Prostate gland (tissue), 2 donors: ENCODE data around the gene TPSD1.

Source experiments
- POLR2A ChIP-seq: fragments of 450-650 bp; IDR thresholded peaks from one replicate; pipeline ENCODE4 v1.6.1; 2016; ENCODE audit warnings: antibody characterized with exemption, mild to moderate bottlenecking
- TF ChIP-seq, protein P1 (sequence below), 4 experiments: fragments of 200-600 bp in 2 of 4; fragments of 450-650 bp in 2 of 4; sonication (generic) in 2 of 4; IDR thresholded peaks; 1 replicate in 3 of 4; 2 replicates in 1 of 4; pipeline ENCODE4 v1.5.1; 2016 to 2019; ENCODE audit warnings: antibody characterized with exemption in 4 of 4, mild to moderate bottlenecking in 2 of 4, moderate library complexity in 2 of 4

DNA sequence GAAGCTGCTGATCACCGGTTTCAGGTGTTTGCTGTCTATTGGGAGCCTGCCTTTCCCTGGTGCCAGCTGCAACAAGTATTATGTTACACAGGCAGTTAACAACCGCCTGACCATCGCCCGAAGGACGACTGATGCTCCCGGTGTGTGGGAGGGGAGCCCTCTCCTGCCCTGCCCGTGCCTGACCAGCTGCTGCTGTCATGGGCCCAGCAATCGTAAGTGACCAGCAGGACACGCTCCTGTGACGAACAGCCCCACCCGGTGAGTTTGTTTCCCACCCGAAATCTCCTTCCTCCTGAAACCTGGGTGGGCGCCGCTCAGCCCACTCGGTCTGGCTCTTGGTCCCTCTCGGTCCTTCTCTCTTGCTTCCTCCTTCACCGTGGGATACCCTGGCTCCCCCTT is 35.7 kb downstream of the TPSD1 start:
- no peak for TF ChIP-seq POLR2A
- TF ChIP-seq, protein P1, sequence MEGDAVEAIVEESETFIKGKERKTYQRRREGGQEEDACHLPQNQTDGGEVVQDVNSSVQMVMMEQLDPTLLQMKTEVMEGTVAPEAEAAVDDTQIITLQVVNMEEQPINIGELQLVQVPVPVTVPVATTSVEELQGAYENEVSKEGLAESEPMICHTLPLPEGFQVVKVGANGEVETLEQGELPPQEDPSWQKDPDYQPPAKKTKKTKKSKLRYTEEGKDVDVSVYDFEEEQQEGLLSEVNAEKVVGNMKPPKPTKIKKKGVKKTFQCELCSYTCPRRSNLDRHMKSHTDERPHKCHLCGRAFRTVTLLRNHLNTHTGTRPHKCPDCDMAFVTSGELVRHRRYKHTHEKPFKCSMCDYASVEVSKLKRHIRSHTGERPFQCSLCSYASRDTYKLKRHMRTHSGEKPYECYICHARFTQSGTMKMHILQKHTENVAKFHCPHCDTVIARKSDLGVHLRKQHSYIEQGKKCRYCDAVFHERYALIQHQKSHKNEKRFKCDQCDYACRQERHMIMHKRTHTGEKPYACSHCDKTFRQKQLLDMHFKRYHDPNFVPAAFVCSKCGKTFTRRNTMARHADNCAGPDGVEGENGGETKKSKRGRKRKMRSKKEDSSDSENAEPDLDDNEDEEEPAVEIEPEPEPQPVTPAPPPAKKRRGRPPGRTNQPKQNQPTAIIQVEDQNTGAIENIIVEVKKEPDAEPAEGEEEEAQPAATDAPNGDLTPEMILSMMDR (IDR thresholded peaks at IDR 0.05), result no peak
